Fibroblast of lung (primary cell): ENCODE results near the gene HSD17B8. TPM values are rescaled to one million over a fixed set of nuclear protein-coding genes. Genes with fewer than 3 reads are reported as not detected.

Experiments used
- DNase-seq, 2 donors: peaks; one replicate each; pipeline versions ENCODE4 v3.0.0 to v3.0.0-alpha.2; 2010; ENCODE audit warnings: low read depth in 2 of 2
- H2AFZ ChIP-seq: 2 replicates; pipeline ENCODE4 v1.5.1; 2012; ENCODE audit warnings: low read length, control low read depth, inconsistent platforms
- H3K27ac ChIP-seq: 2 replicates; pipeline ENCODE4 v1.5.1; 2011; ENCODE audit warnings: low read length, control low read depth; ENCODE audit not compliant: insufficient read depth
- H3K27me3 ChIP-seq: 2 replicates; pipeline ENCODE4 v1.5.1; 2011; ENCODE audit warnings: mild to moderate bottlenecking, low read length; ENCODE audit not compliant: control insufficient read depth, insufficient read depth
- H3K36me3 ChIP-seq: 2 replicates; pipeline ENCODE4 v1.5.1; 2011; ENCODE audit warnings: low read length; ENCODE audit not compliant: control insufficient read depth, insufficient read depth
- H3K4me1 ChIP-seq: 2 replicates; pipeline ENCODE4 v1.5.1; 2011; ENCODE audit warnings: low read length; ENCODE audit not compliant: control insufficient read depth, insufficient read depth; ENCODE audit errors: extremely low read depth
- H3K4me2 ChIP-seq: 2 replicates; pipeline ENCODE4 v1.5.1; 2011; ENCODE audit warnings: low read length, control low read depth; ENCODE audit not compliant: insufficient read depth; ENCODE audit errors: extremely low read depth
- H3K4me3 ChIP-seq, 4 experiments: fragments of 200-600 bp in 1 of 4; sonication (generic) in 1 of 4; replicated peaks in 1 of 4; 2 replicates each; pipeline ENCODE4 v1.5.1; 2011 to 2016; ENCODE audit warnings: low read length in 4 of 4, low read depth in 3 of 4, mild to moderate bottlenecking in 3 of 4, control low read depth in 2 of 4, inconsistent platforms in 1 of 4, mixed read lengths in 1 of 4; ENCODE audit not compliant: insufficient read depth in 1 of 4; ENCODE audit errors: control extremely low read depth in 1 of 4
- H3K79me2 ChIP-seq: 2 replicates; pipeline ENCODE4 v1.5.1; 2012; ENCODE audit warnings: mild to moderate bottlenecking, low read length, inconsistent platforms; ENCODE audit not compliant: control insufficient read depth, insufficient read depth
- H3K9ac ChIP-seq: 2 replicates; pipeline ENCODE4 v1.5.1; 2011; ENCODE audit warnings: mild to moderate bottlenecking, low read length, control low read depth; ENCODE audit not compliant: insufficient read depth
- H3K9me3 ChIP-seq: 2 replicates; pipeline ENCODE4 v1.5.1; 2012; ENCODE audit warnings: low read depth, low read length; ENCODE audit not compliant: control insufficient read depth, insufficient read depth
- H4K20me1 ChIP-seq: 2 replicates; pipeline ENCODE4 v1.5.1; 2011; ENCODE audit warnings: low read length; ENCODE audit not compliant: control insufficient read depth, insufficient read depth; ENCODE audit errors: extremely low read depth
- EZH2 ChIP-seq: IDR thresholded peaks from 2 replicates; pipeline ENCODE4 v1.5.1; 2012; ENCODE audit warnings: low read length, control low read depth, mild to moderate bottlenecking; ENCODE audit errors: missing control alignments
- polyA plus RNA-seq, 2 donors: library from polyadenylated mRNA; depleted of rRNA in 1 of 2; stranded (reverse) in 1 of 2; unstranded in 1 of 2; fragments of >200 nt; gene quantifications; 2 replicates each; pipeline ENCODE4 v1.2.1, GENCODE V29; 2011 to 2012; ENCODE audit warnings: missing spikeins in 1 of 2
- total RNA-seq: library from RNA; depleted of rRNA; stranded (reverse); fragments of >200 nt; gene quantifications from 2 replicates; pipeline ENCODE4 v1.2.1, GENCODE V29; 2014
- TF ChIP-seq, protein P1 (sequence below), 2 donors: IDR thresholded peaks in 1 of 2; conservative IDR thresholded peaks in 1 of 2; 1 replicate in 1 of 2; 2 replicates in 1 of 2; pipeline ENCODE4 v1.5.1; 2011 to 2012; ENCODE audit warnings: low read length in 2 of 2, control low read depth in 1 of 2, inconsistent platforms in 1 of 2, low read depth in 1 of 2, mild to moderate bottlenecking in 1 of 2

Gene HSD17B8
- total and polyA plus RNA-seq, 2 donors (not counting 1 experiment from before 2014, with no cell fraction given), result 4.9 to 11.4 TPM

DNA sequence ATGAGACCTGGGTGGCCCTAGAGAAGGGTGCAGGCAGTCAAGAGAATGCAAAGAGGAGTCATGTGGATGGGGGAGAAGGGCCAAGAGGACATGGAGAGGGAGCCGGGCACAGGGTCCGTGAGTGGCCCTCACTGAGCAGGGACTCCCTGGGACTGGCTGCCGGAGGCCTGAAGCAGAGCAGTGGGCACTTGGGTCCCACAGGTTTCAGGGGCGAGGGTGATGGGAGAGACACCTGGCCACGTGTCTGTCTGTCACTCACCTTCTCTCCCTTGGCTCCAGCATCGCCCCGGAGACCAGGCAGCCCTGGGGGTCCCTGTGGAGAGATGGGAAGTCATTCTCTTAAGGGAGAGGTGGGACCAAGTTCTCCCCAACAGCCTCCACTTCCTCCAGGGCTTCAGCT, 37.6 kb upstream of the HSD17B8 start:
- H3K79me2 ChIP-seq, result no peaks in the 10 kb centered on the region
- no peaks in the 10 kb centered on the region for H3K36me3 ChIP-seq

DNA sequence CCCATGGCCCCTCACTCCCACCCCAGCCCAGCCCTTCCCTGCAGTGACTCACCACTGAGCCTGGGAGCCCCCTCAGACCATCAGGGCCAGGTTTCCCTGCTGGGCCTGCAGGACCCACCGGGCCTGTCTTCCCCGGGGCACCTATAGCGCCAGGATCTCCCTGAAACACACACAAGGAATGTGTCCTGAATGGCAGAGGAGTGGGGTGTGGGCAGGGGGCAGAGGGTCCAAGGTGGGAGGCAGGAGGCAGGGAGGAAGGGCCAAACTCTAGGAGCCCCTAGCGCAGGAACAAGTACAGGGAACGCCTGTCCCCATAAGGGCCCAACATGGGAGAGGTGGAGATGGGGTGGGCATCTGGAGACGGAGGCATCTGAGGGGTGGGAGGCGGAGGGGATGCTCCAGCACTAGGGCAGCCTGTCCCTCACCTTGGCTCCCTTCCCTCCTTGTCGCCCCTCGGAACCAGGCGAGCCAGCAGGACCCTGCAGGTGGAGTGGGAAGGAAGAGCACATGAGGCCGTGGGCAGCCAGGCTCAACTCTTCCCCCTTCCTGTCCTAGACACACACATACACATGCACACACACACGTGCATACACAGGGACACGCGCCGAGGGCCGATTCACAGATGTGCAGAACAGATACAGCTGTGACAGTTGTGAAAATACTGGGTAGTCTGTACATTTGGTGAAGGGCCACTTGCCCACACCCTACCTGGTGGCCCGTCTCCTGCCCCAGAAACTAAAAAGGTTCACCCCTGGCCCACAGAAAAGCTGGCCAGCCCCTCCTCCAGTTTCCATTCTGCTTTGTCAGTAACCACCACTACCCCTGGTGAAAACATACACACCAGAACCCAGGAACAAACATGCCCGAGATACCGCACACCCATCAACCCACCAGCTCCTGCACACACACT, 36.8 kb upstream of the HSD17B8 start:
- H2AFZ ChIP-seq, result no peak overlapping the region
- H3K9me3 ChIP-seq, result no peaks in the 10 kb centered on the region
- no peaks in the 10 kb centered on the region for H3K36me3 ChIP-seq
- no peaks in the 10 kb centered on the region for H3K79me2 ChIP-seq
- no peak overlapping the region for H3K4me2 ChIP-seq
- H4K20me1 ChIP-seq, result no peaks in the 10 kb centered on the region
- H3K27ac ChIP-seq, result no peak overlapping the region
- H3K9ac ChIP-seq, result no peak overlapping the region
- TF ChIP-seq EZH2, result no peak
- TF ChIP-seq, protein P1, sequence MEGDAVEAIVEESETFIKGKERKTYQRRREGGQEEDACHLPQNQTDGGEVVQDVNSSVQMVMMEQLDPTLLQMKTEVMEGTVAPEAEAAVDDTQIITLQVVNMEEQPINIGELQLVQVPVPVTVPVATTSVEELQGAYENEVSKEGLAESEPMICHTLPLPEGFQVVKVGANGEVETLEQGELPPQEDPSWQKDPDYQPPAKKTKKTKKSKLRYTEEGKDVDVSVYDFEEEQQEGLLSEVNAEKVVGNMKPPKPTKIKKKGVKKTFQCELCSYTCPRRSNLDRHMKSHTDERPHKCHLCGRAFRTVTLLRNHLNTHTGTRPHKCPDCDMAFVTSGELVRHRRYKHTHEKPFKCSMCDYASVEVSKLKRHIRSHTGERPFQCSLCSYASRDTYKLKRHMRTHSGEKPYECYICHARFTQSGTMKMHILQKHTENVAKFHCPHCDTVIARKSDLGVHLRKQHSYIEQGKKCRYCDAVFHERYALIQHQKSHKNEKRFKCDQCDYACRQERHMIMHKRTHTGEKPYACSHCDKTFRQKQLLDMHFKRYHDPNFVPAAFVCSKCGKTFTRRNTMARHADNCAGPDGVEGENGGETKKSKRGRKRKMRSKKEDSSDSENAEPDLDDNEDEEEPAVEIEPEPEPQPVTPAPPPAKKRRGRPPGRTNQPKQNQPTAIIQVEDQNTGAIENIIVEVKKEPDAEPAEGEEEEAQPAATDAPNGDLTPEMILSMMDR (conservative IDR thresholded peaks at IDR 0.05 in 1 of 2, IDR thresholded peaks at IDR 0.05 in 1 of 2; ENCODE audit: low read depth in 1 of 2, low read length in 2 of 2), result no peak
- H3K4me1 ChIP-seq, result no peaks in the 10 kb centered on the region
- DNase-seq, result no peak
- no peak overlapping the region for H3K4me3 ChIP-seq
- H3K27me3 ChIP-seq, result no peaks in the 10 kb centered on the region

More for the DNA sequence above, 37.6 kb upstream of the HSD17B8 start:
- H3K27me3 ChIP-seq, result no peaks in the 10 kb centered on the region
- no peaks in the 10 kb centered on the region for H4K20me1 ChIP-seq
- peaks cover 1% of the 10 kb centered on the region for H3K4me1 ChIP-seq
- H3K9me3 ChIP-seq, result no peaks in the 10 kb centered on the region
- TF ChIP-seq, protein P1 (conservative IDR thresholded peaks at IDR 0.05 in 1 of 2, IDR thresholded peaks at IDR 0.05 in 1 of 2; ENCODE audit: low read depth in 1 of 2, low read length in 2 of 2), result no peak
- TF ChIP-seq EZH2, result no peak
- H2AFZ ChIP-seq, result no peak overlapping the region
- no peak overlapping the region for H3K9ac ChIP-seq
- H3K4me2 ChIP-seq, result no peak overlapping the region
- H3K27ac ChIP-seq, result no peak overlapping the region
- DNase-seq, result no peak
- H3K4me3 ChIP-seq, result no peak overlapping the region

DNA sequence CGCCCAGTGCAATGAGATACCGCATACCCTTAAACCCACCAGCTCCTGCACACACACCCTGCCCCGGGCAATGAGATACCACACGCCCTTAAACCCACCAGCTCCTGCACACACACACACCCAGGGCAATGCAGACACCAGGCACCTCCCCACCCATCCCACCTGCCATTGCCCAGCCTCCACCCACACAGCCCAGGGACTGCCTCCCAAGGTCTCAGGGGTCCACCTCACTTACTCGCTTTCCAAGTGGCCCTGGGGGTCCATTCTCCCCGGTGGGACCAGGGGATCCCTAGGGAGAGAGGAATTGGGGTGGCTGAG, 36.2 kb upstream of the HSD17B8 start:
- no peaks in the 10 kb centered on the region for H3K27me3 ChIP-seq
- DNase-seq, result no peak
- no peaks in the 10 kb centered on the region for H4K20me1 ChIP-seq

More for the DNA sequence above, 36.2 kb upstream of the HSD17B8 start:
- no peak overlapping the region for H3K9ac ChIP-seq
- H2AFZ ChIP-seq, result no peak overlapping the region
- H3K36me3 ChIP-seq, result no peaks in the 10 kb centered on the region
- H3K79me2 ChIP-seq, result no peaks in the 10 kb centered on the region
- no peaks in the 10 kb centered on the region for H3K9me3 ChIP-seq
- no peak overlapping the region for H3K4me2 ChIP-seq
- TF ChIP-seq EZH2, result no peak
- TF ChIP-seq, protein P1 (conservative IDR thresholded peaks at IDR 0.05 in 1 of 2, IDR thresholded peaks at IDR 0.05 in 1 of 2; ENCODE audit: low read depth in 1 of 2, low read length in 2 of 2), result no peak
- no peaks in the 10 kb centered on the region for H3K4me1 ChIP-seq
- H3K4me3 ChIP-seq, result no peak overlapping the region
- H3K27ac ChIP-seq, result no peak overlapping the region
